ENCODE measurements around the gene OR5K2. TPM values are rescaled to one million over a fixed set of nuclear protein-coding genes. Genes with fewer than 3 reads are reported as not detected.

Gene OR5K2
- total RNA-seq, 1 experiment from 2014 or later = not detected

DNA sequence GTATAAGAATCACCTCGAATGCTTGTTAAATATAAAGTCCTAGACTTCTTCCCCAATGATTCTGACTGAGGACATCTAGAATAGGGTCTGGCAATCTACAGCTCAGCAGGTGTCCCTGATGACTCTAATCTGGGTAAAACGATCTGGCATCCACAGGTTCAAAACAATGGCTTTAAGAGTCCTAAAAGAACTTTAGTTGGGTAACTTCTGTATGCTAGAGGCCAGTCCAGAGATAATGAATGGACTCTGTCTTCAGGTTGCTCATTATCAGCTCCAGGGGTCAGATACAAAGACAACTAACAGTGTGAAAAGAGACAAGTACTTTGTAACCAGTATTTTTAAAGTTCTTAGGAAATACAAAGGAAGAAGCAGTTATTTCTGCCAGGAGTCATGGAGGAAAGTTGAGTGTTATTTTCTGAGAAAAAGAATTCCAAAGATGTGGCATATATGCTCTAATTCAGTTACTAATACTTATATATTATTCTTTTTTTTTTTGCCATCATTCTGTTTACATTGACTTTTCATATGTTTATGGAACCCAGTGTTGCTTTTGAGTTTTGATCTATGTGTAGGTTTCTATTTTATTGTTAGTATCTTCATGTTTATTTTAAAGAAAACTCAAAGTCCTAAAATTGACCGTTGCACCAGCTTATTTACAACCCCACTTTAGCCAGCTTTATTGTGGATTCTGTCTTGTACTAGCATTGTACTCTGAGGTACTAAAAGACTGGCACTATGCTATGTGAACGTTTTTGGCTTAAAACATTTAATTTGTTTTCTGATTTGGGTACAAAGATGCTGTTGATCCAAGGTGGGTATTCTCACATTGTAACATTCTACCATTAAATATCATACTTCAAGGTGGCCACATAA is 31.2 kb downstream of the OR5K2 start (continued):
- no peak for TF ChIP-seq SMAD3 (CRISPR knock-in tag; IDR thresholded peaks at IDR 0.05; ENCODE audit: borderline replicate concordance)

DNA sequence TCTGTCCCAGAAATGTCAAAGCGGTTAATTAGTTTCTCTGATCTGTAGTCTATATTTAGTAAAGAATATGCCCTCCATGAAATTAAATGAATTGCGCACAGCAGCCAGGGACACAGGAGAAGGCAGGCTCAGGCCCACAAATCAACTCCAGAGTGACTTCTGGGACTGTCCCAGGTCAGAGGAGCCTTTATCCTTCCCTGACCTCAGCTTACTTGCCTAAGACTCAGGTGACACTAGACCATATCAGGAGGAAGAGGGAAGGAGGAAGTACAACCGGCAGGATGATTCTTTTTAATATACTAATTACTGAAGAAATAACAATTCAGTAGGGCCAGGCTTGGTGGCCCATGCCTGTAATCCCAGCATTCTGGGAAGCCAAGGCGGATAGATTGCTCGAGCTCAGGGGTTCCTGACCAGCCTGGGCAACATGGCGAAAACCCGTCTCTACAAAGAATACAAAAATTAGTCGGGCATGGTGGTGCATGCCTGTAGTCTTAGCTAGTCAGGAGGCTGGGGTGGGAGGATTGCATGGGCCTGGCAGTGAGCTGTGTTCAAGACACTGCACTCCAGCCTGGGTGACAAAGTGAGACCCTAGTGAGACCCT is 32.5 kb downstream of the OR5K2 start:
- Mint-ChIP-seq H3K27ac (peak overlapping the region; percentile 12; the same call in 1 of the 2 replicates), H3K27me3 (ENCODE audit: low read depth) (no peaks in the 10 kb centered on the region), H3K9me3 (no peaks in the 10 kb centered on the region), H3K4me1 (peaks cover 3% of the 10 kb centered on the region), H3K36me3 (no peaks in the 10 kb centered on the region), H3K4me3 (no peak overlapping the region)
- DNase-seq (ENCODE audit: low spot score) (no peak), ATAC-seq (no peak)
- TF ChIP-seq, protein P1, sequence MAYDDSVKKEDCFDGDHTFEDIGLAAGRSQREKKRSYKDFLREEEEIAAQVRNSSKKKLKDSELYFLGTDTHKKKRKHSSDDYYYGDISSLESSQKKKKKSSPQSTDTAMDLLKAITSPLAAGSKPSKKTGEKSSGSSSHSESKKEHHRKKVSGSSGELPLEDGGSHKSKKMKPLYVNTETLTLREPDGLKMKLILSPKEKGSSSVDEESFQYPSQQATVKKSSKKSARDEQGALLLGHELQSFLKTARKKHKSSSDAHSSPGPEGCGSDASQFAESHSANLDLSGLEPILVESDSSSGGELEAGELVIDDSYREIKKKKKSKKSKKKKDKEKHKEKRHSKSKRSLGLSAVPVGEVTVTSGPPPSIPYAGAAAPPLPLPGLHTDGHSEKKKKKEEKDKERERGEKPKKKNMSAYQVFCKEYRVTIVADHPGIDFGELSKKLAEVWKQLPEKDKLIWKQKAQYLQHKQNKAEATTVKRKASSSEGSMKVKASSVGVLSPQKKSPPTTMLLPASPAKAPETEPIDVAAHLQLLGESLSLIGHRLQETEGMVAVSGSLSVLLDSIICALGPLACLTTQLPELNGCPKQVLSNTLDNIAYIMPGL (CRISPR knock-in tag; IDR thresholded peaks at IDR 0.05) = no peak
- TF ChIP-seq NR2C2 (CRISPR knock-in tag; IDR thresholded peaks at IDR 0.05) (no peak), MXD4 (CRISPR knock-in tag; IDR thresholded peaks at IDR 0.05; ENCODE audit: borderline replicate concordance) (no peak), RORB (CRISPR knock-in tag; IDR thresholded peaks at IDR 0.05) (no peak), ZNF263 (CRISPR knock-in tag; IDR thresholded peaks at IDR 0.05; ENCODE audit: low read depth) (no peak), TCF7 (CRISPR knock-in tag; IDR thresholded peaks at IDR 0.05; ENCODE audit: low read depth) (no peak), FOXJ3 (CRISPR knock-in tag; IDR thresholded peaks at IDR 0.05; ENCODE audit: borderline replicate concordance) (no peak), FOXK1 (CRISPR knock-in tag; IDR thresholded peaks at IDR 0.05) (no peak), NR1H2 (CRISPR knock-in tag; IDR thresholded peaks at IDR 0.05) (no peak)
- TF ChIP-seq, protein P2, sequence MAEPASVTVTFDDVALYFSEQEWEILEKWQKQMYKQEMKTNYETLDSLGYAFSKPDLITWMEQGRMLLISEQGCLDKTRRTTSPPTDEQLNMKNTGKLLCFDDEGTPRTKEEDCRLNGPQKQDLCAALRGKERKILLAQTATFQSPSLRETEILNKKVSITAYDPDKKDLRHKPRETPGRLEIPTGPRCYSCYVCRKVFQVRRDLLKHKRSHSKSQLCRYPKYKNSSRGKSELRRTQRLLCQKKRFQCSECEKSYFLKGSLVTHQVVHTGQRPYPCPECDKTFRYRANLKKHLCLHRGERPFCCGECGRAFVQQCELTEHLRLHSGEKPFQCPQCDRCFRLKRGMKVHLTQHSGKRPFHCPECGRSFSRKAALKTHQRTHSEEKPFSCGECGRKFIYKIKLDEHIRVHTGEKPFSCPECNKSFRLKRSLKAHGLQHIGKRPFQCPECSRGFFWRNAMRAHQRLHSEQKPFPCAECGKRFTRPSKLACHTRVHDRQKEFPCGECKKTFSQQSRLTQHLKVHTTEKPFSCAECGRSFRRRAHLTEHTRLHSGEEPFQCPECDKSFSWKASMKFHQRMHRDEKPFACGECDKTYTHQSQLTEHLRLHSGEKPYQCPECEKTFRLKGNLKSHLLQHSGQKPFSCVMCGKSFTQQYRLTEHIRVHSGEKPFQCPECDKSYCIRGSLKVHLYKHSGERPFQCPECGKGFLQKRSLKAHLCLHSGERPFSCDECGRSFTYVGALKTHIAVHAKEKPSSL (CRISPR knock-in tag; conservative IDR thresholded peaks at IDR 0.05) = no peak
- TF ChIP-seq, protein P3, sequence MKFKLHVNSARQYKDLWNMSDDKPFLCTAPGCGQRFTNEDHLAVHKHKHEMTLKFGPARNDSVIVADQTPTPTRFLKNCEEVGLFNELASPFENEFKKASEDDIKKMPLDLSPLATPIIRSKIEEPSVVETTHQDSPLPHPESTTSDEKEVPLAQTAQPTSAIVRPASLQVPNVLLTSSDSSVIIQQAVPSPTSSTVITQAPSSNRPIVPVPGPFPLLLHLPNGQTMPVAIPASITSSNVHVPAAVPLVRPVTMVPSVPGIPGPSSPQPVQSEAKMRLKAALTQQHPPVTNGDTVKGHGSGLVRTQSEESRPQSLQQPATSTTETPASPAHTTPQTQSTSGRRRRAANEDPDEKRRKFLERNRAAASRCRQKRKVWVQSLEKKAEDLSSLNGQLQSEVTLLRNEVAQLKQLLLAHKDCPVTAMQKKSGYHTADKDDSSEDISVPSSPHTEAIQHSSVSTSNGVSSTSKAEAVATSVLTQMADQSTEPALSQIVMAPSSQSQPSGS (CRISPR knock-in tag; IDR thresholded peaks at IDR 0.05; ENCODE audit: borderline replicate concordance, low read depth) = no peak
- TF ChIP-seq, protein P4, sequence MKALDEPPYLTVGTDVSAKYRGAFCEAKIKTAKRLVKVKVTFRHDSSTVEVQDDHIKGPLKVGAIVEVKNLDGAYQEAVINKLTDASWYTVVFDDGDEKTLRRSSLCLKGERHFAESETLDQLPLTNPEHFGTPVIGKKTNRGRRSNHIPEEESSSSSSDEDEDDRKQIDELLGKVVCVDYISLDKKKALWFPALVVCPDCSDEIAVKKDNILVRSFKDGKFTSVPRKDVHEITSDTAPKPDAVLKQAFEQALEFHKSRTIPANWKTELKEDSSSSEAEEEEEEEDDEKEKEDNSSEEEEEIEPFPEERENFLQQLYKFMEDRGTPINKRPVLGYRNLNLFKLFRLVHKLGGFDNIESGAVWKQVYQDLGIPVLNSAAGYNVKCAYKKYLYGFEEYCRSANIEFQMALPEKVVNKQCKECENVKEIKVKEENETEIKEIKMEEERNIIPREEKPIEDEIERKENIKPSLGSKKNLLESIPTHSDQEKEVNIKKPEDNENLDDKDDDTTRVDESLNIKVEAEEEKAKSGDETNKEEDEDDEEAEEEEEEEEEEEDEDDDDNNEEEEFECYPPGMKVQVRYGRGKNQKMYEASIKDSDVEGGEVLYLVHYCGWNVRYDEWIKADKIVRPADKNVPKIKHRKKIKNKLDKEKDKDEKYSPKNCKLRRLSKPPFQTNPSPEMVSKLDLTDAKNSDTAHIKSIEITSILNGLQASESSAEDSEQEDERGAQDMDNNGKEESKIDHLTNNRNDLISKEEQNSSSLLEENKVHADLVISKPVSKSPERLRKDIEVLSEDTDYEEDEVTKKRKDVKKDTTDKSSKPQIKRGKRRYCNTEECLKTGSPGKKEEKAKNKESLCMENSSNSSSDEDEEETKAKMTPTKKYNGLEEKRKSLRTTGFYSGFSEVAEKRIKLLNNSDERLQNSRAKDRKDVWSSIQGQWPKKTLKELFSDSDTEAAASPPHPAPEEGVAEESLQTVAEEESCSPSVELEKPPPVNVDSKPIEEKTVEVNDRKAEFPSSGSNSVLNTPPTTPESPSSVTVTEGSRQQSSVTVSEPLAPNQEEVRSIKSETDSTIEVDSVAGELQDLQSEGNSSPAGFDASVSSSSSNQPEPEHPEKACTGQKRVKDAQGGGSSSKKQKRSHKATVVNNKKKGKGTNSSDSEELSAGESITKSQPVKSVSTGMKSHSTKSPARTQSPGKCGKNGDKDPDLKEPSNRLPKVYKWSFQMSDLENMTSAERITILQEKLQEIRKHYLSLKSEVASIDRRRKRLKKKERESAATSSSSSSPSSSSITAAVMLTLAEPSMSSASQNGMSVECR (CRISPR knock-in tag; IDR thresholded peaks at IDR 0.05; ENCODE audit: borderline replicate concordance) = no peak
- TF ChIP-seq, protein P5, sequence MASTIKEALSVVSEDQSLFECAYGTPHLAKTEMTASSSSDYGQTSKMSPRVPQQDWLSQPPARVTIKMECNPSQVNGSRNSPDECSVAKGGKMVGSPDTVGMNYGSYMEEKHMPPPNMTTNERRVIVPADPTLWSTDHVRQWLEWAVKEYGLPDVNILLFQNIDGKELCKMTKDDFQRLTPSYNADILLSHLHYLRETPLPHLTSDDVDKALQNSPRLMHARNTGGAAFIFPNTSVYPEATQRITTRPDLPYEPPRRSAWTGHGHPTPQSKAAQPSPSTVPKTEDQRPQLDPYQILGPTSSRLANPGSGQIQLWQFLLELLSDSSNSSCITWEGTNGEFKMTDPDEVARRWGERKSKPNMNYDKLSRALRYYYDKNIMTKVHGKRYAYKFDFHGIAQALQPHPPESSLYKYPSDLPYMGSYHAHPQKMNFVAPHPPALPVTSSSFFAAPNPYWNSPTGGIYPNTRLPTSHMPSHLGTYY (CRISPR knock-in tag; IDR thresholded peaks at IDR 0.05) = no peak
- TF ChIP-seq, protein P6, sequence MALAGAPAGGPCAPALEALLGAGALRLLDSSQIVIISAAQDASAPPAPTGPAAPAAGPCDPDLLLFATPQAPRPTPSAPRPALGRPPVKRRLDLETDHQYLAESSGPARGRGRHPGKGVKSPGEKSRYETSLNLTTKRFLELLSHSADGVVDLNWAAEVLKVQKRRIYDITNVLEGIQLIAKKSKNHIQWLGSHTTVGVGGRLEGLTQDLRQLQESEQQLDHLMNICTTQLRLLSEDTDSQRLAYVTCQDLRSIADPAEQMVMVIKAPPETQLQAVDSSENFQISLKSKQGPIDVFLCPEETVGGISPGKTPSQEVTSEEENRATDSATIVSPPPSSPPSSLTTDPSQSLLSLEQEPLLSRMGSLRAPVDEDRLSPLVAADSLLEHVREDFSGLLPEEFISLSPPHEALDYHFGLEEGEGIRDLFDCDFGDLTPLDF (CRISPR knock-in tag; IDR thresholded peaks at IDR 0.05) = no peak
- CTCF ChIA-PET = no interaction called here
- POLR2A ChIA-PET = no interaction called here

Measured in WTC11 (cell line).